ENCODE results near the gene LPCAT2. TPM values are rescaled to one million over a fixed set of nuclear protein-coding genes. Genes with fewer than 3 reads are reported as not detected.

Gene LPCAT2
- total RNA-seq, 2 donors from 2014 or later = 10.8 to 13.6 TPM

DNA sequence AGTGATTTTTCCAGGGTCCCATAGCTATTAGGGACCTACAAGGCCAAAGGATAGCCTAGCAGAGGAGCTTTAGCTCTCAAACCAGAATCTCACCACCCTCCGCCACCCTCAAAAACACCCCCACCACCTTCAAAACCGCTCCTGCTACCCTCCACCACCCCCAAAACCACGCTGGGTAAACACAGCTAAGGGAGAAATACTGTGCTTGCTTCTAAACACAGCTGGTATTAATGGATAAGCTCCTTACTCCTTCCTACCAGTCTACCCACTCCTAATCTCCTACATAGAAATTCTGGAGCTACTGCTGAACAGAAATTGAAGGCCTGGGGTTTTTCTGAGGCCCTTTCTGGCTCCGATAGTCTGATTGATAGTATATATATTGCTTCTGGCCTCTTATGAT, 2.2 kb upstream of the LPCAT2 start:
- no peak overlapping the region for H3K27ac ChIP-seq
- DNase-seq (ENCODE audit: low spot score) = no peak
- no peaks in the 10 kb centered on the region for H3K27me3 ChIP-seq (replicated peaks; ENCODE audit: insufficient read depth)
- H3K36me3 ChIP-seq = no peaks in the 10 kb centered on the region
- intact Hi-C loops (cut with DNase I) = no loop called here
- H3K4me3 ChIP-seq = no peak overlapping the region
- 68% methylated on average over 4 of the region's 4 CpGs for WGBS
- no peaks in the 10 kb centered on the region for H3K9me3 ChIP-seq
- TF ChIP-seq POLR2A (IDR thresholded peaks at IDR 0.05) = no peak
- no peaks in the 10 kb centered on the region for H3K4me1 ChIP-seq (replicated peaks)

GRCh38 chr16:55508271-55508921, 476 bp upstream of the LPCAT2 start:
- Histone ChIP-seq H3K9me3 (no peaks in the 10 kb centered on the region), H3K36me3 (no peaks in the 10 kb centered on the region), H3K27ac (no peak overlapping the region), H3K4me3 (peak overlapping the region in 1 of 2 donors; percentile 47), H3K4me1 (replicated peaks) (no peaks in the 10 kb centered on the region), H3K27me3 (replicated peaks; ENCODE audit: insufficient read depth) (no peaks in the 10 kb centered on the region)
- intact Hi-C loops (cut with DNase I) = no loop called here
- TF ChIP-seq POLR2AphosphoS5 (IDR thresholded peaks at IDR 0.05) = no peak
- TF ChIP-seq, protein P1, sequence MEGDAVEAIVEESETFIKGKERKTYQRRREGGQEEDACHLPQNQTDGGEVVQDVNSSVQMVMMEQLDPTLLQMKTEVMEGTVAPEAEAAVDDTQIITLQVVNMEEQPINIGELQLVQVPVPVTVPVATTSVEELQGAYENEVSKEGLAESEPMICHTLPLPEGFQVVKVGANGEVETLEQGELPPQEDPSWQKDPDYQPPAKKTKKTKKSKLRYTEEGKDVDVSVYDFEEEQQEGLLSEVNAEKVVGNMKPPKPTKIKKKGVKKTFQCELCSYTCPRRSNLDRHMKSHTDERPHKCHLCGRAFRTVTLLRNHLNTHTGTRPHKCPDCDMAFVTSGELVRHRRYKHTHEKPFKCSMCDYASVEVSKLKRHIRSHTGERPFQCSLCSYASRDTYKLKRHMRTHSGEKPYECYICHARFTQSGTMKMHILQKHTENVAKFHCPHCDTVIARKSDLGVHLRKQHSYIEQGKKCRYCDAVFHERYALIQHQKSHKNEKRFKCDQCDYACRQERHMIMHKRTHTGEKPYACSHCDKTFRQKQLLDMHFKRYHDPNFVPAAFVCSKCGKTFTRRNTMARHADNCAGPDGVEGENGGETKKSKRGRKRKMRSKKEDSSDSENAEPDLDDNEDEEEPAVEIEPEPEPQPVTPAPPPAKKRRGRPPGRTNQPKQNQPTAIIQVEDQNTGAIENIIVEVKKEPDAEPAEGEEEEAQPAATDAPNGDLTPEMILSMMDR (IDR thresholded peaks at IDR 0.05) = no peak
- no peak for TF ChIP-seq POLR2A (IDR thresholded peaks at IDR 0.05)
- DNase-seq (ENCODE audit: low spot score) = no peak
- WGBS = 65% methylated on average over 9 of the region's 9 CpGs

DNA sequence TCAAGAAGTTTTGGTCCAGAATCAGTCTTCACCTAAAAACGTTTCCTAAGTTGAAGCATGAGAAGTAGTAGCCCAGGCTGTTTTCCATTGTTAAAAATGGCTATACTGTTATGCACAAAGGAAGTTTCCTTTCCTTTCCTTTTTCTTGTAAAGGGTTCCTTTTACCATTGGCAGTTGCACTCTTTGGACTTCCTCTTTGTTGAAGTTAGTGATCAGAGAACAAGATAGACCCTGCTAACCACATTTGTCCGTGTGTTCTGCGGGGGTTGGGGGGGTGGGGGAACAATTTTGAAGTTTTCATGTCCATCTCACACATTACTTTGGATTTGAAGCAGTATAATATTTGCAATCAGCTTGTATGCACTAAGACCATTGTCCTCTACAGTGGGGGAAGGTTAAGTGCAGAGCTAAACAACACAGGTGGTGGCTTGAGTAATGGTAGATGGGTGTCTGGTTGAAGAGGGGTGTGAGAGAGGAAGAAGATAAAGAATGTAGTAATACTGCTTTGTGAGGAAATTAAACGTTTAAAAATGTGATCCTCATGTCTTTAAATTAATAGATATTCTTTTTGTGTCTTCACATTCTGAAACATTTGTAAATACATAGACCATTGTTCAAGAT, 1.4 kb downstream of the LPCAT2 start:
- no peaks in the 10 kb centered on the region for H3K36me3 ChIP-seq
- intact Hi-C loops (cut with DNase I) = no loop called here
- H3K4me3 ChIP-seq = no peak overlapping the region
- H3K9me3 ChIP-seq = no peaks in the 10 kb centered on the region
- no peak overlapping the region for H3K27ac ChIP-seq
- TF ChIP-seq, protein P1 (IDR thresholded peaks at IDR 0.05) = no peak
- TF ChIP-seq POLR2A (IDR thresholded peaks at IDR 0.05) = no peak
- no peak for TF ChIP-seq POLR2AphosphoS5 (IDR thresholded peaks at IDR 0.05)
- 46% methylated on average over 4 of the region's 4 CpGs for WGBS
- no peaks in the 10 kb centered on the region for H3K4me1 ChIP-seq (replicated peaks)
- no peaks in the 10 kb centered on the region for H3K27me3 ChIP-seq (replicated peaks; ENCODE audit: insufficient read depth)
- DNase-seq (ENCODE audit: low spot score) = no peak

GRCh38 chr16:55512941-55513340, 4.1 kb downstream of the LPCAT2 start:
- H3K36me3 ChIP-seq = no peaks in the 10 kb centered on the region
- intact Hi-C loops (cut with DNase I) = no loop called here
- no peak for DNase-seq (ENCODE audit: low spot score)
- H3K4me1 ChIP-seq (replicated peaks) = no peaks in the 10 kb centered on the region
- H3K4me3 ChIP-seq = no peak overlapping the region
- H3K27me3 ChIP-seq (replicated peaks; ENCODE audit: insufficient read depth) = no peaks in the 10 kb centered on the region
- WGBS = 96% methylated on average over 1 of the region's 1 CpG
- TF ChIP-seq POLR2AphosphoS5 (IDR thresholded peaks at IDR 0.05) = no peak
- no peak for TF ChIP-seq POLR2A (IDR thresholded peaks at IDR 0.05)
- TF ChIP-seq, protein P1 (IDR thresholded peaks at IDR 0.05) = no peak
- H3K27ac ChIP-seq = no peak overlapping the region
- no peaks in the 10 kb centered on the region for H3K9me3 ChIP-seq

DNA sequence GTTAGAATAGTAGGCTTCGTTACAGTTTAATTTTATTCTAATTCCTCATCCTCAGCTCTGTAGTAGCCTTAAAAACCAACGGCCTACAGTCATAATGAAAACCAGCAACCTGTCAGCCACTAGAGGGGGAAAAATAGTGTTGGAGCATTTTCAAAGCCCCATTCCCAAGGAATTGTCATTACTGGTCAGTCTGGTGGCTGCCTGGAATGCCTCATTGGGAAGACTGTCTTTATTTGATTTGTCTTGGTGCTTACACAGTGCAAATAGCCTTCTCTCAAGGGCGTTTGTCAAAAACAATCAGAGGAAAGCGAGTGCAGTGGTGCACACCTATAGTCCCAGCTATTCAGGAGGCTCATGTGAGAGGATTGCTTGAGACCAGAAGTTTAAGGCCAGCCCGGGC, 4.7 kb downstream of the LPCAT2 start:
- no peak for DNase-seq (ENCODE audit: low spot score)
- no peaks in the 10 kb centered on the region for H3K36me3 ChIP-seq
- H3K4me1 ChIP-seq (replicated peaks) = no peaks in the 10 kb centered on the region
- no peaks in the 10 kb centered on the region for H3K9me3 ChIP-seq
- intact Hi-C loops (cut with DNase I) = no loop called here
- H3K4me3 ChIP-seq = no peak overlapping the region
- no peaks in the 10 kb centered on the region for H3K27me3 ChIP-seq (replicated peaks; ENCODE audit: insufficient read depth)
- 94% methylated on average over 5 of the region's 5 CpGs for WGBS
- TF ChIP-seq POLR2AphosphoS5 (IDR thresholded peaks at IDR 0.05) (no peak), POLR2A (IDR thresholded peaks at IDR 0.05) (no peak)
- TF ChIP-seq, protein P1 (IDR thresholded peaks at IDR 0.05) = no peak
- H3K27ac ChIP-seq = no peak overlapping the region
